Muscle of back (tissue), 11 donors: ENCODE measurements around the gene MRTFB. TPM values are rescaled to one million over a fixed set of nuclear protein-coding genes. Genes with fewer than 3 reads are reported as not detected.

ENCODE experiments used
- DNase-seq, 3 donors: peaks; one replicate each; pipeline versions ENCODE4 v3.0.0 to v3.0.0-alpha.2; 2013
- polyA plus RNA-seq, 10 donors: library from polyadenylated mRNA; unstranded; fragments of 120-200 nt; gene quantifications; one replicate each; pipeline ENCODE4 v1.2.1, GENCODE V29; 2013; ENCODE audit not compliant: insufficient read length in 10 of 10

The MRTFB gene
- polyA plus RNA-seq, 10 donors: 15.1 to 24.3 (median 21.1) TPM

DNA sequence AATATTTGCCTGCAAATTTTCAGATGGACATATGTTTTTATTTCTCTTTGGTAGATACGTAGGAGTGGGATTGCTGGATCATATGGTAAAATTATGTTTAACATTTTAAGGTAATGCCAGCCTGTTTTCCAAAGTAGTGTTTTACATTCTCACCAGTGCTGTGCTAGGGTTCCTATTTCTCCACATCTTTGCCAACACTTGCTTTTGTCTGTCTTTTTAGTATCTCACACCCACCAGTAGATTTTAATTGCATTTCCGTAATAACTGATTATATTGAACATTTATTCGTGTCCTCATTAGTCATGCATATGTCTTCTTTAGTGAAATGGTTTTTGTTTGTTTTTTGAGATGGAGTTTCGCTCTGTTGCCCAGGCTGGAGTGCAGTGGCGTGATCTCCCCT is 58.4 kb downstream of the MRTFB start:
- no peak for DNase-seq

GRCh38 chr16:14131774-14132695 is 60.9 kb downstream of the MRTFB start:
- DNase-seq: no peak

DNA sequence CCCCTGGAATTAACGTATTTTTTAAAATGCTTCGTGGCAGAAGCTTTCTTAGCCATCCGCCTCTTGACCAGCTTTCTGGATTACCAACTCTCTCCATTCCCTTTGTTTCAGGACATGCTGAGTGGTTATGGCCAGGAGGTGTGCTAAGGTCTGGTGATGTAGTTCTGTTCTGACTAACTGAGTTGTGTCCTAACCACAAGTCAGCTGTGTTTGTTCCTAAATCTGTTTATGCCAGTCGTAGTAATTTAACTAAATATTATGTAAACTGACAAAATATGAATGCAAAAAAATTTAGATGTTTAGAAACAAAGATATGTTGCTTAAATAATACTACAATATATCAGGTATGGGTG is 61.6 kb downstream of the MRTFB start:
- no peak for DNase-seq

DNA sequence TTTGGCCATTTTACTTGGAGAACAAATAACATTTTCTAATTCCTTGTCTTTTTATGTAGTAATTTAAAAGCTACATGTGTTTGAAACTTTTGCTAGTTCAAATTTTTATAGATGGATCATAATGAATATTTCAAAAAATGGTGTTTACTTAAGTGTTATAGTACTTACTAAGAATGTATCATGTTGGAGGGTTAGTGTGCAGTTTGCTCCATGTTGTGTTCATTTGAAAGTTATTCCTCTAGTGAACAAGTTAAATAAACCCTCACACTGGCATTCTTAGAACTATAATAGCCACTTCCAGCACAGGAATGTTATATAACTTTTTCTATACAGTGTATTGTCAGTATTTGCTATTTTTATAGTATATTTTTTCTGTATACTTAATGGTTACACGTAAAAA is 62.8 kb downstream of the MRTFB start:
- no peak for DNase-seq

DNA sequence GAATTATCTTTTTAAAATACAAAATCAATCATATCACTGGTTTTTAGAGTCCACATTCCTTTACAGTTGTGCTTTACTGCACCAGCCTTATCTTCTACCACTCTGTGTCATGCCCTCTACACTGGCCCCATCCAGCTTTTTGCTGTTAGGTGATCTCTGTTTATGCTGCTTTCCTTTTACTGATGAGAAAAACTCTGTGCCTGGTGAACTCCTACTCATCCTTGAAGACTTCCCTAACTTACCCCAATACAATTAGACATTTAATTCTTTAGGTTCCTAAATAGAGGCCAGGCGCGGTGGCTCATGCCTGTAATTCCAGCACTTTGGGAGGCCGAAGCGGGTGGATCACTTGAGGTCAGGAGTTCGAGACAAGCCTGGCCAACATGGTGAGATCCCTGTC is 64.6 kb downstream of the MRTFB start:
- DNase-seq: no peak

GRCh38 chr16:14139872-14140271 is 68.8 kb downstream of the MRTFB start:
- DNase-seq: no peak

- no peak for DNase-seq
Observed at GRCh38 chr16:14140923-14141322, 69.8 kb downstream of the MRTFB start.

- DNase-seq: no peak
Observed at GRCh38 chr16:14146445-14146844, 75.3 kb downstream of the MRTFB start.

DNA sequence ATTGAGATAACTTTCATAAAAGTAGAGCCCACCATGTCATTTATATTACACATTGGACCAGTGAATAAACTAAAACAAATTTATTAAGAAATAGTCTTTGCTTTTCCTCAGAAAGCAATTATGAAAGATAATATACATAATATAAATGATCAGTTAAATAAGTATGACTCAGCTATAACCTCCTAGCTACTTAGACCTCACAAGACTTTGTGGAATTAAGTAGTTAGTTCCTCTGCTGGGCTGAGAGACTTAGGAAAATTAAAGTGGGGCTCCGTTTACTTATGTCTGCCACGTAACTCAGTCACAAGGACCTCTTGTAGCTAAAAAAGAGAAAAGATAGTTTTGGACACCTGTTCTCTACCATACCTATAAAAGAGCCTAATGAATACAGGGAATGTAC is 76.9 kb downstream of the MRTFB start:
- DNase-seq: no peak

DNA sequence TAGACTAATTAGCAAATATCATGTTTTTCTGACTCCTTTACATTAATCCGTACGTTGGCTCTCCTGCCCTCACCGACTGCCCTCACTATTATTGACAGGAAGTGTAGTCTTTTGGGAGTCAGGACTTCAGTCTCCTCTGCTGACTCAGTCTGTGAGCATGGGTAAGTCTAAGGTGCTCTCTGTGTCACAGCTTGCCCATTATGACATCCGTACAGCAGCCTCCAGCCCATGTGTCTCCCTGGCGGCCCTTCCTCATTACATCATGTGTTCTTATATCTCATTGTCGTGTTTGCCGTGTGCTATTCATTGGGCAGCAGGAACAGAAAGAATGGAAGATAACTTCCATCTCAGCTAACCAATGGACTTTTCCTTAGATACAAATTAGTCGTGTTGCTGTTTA is 77.5 kb downstream of the MRTFB start:
- no peak for DNase-seq

- DNase-seq: no peak
Observed at GRCh38 chr16:14150796-14151195, 79.7 kb downstream of the MRTFB start.

DNA sequence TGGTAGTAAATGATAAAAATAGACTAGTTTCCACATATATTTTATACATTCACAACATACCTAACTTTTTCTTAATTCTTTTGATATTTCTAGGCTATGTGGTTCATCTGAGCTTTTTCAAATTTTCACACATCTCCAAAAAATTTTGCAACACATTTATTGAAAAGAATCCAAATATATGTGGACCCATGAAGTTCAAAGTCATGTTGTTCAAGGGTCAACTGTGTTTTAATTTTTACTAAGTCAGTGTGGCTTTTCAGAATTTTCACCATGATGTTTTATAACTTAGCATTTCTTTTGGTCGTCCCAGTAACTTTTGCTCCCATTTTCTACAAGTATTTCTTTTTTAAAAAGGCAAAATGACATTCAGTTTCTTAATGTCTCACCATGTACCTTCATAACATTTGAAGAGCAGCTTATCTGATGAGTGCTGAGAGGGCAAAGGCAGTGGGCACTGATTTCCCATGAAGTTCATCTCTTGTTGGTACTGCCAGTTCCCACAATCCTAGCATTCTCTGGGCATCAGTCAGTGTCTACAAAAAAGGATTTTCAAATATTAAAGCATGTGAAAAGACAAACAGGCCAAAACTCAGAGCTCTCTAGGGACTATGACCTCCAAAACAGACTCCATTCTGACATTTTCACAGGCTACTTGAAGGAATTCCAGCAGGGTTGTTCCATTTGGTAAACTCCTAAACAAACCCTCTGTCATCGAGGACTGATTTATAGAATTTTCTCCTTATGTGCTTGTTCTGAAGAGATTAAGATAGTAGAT is 80.3 kb downstream of the MRTFB start:
- peak; percentile 4 to 27 (median 19) for DNase-seq

DNA sequence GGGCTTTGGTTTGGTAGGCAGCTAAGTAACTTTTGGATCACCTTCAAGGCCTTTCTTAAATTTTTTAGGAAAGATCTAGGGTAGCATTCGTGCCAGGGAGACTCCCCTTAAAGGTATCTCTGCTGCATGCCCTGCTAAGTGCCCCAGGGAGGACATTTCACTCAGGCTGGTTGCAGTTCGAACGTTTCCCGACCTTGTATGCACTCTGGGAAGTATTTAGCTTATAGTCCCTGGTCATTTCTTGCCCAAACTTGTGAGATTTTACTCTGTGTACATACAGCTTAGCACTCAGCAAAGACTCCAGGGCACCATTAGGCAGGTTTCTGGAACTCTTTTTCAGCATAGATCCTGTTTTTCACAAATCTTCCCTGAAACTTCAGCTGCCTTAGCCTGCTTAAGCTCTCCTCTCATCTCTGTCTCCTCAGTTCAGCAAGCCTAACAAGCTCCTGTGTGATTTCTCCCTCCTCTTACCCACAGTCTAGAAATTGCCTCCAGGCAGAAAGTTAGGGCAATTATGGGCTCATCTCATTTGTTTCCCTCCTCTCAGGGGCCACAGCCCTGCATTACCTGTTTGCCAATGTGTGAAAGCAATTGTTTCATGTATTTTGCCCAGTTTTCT is 84.6 kb downstream of the MRTFB start:
- DNase-seq: no peak

GRCh38 chr16:14164916-14165662 is 94.0 kb downstream of the MRTFB start:
- peak in 1 of 3 donors; percentile 26 for DNase-seq

GRCh38 chr16:14168146-14168545 is 97.0 kb downstream of the MRTFB start:
- DNase-seq: no peak

- DNase-seq: no peak
Observed at GRCh38 chr16:14172200-14172809, 101.2 kb downstream of the MRTFB start.

DNA sequence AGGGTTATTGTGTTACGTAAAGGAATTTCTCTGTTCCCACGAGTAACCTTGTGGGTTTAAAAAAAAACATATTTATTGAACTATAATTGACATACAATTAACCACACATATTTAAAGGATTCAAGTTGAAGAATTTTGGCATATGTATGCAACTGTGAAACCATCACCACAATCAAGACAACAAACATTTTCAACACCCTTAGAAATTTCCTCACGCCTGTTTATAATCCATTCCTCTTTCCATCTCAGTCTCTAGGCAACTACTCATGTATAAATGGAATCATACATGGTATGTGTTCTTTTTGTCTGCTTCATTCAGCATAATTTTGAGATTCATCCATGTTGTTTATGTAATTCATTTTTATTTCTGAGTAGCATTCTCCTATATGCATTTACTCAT is 104.0 kb downstream of the MRTFB start:
- DNase-seq: no peak

- DNase-seq: no peak
Observed at GRCh38 chr16:14177704-14178103, 106.6 kb downstream of the MRTFB start.

DNA sequence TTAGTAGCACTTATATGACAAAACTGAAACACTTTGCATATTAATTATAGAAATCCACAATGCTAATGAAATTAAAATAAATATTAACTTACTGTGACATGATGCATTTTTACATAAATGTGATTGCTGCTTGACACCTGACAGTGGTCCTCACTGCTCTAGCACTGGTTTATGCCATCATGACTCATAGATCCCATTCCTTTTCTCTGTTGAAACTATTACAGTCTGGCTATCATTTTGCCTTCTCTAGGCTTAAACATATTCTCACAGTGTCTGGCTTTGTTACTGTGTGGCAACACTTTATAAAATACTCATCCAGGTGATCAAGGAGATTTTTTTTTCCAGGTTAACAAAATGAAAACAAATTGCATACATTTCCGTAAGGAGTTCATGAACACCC is 108.0 kb downstream of the MRTFB start:
- no peak for DNase-seq

DNA sequence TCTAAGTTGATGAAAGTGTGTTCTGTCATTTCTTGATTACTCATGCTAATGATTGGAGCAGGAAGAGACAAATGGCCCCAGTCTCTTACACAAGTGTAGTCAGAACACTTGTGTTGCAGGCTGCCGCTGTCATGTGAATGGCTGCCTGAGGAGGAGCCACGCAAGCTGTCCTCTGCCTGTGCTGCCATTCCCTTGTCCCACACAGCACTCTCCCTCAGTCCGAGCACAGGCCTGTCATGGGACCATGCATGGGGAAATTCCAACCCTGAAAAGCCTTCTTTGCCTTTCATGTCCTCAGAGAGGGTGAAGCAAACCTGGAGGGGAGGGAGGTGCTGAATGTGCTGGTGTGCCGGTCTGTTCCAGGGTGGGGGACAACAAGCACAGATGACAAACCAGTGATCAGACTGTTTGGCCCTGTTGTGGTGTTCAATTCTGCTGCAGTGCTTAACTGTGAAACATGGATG is 109.4 kb downstream of the MRTFB start:
- DNase-seq: no peak

- DNase-seq: peak in 2 of 3 donors; percentile 29 to 62
Observed at GRCh38 chr16:14181371-14182050, 110.4 kb downstream of the MRTFB start.
